NCI-H1436 (cell line): ENCODE data around the gene RPLP2.

Experiments
- DNase-seq: peaks from one replicate; lab custom pipeline; 2025; lab: John Stamatoyannopoulos, UW

Gene RPLP2

GRCh38 chr11:836700-837099, 26.9 kb downstream of the RPLP2 start:
- no peak for DNase-seq

- DNase-seq: no peak
Measured at GRCh38 chr11:837189-837989, 27.6 kb downstream of the RPLP2 start.

GRCh38 chr11:837990-838307, 28.2 kb downstream of the RPLP2 start:
- DNase-seq: no peak

GRCh38 chr11:838441-839279, 28.9 kb downstream of the RPLP2 start:
- no peak for DNase-seq

- no peak for DNase-seq
Measured at GRCh38 chr11:839280-839623, 29.5 kb downstream of the RPLP2 start.

GRCh38 chr11:839875-840617, 30.3 kb downstream of the RPLP2 start:
- no peak for DNase-seq

- no peak for DNase-seq
Measured at GRCh38 chr11:841981-842369, 32.2 kb downstream of the RPLP2 start.

- DNase-seq: peak; percentile 82
Measured at GRCh38 chr11:842370-843002, 32.7 kb downstream of the RPLP2 start, which contains the start of the genes POLR2L and TSPAN4. TSS of gene POLR2L (minus strand) at chr11:842529. CDS start at chr11:842508, 21 bp downstream. TSS of gene TSPAN4 (plus strand) at chr11:842852. CDS start at chr11:850305, 7,453 bp downstream.

- no peak for DNase-seq
Measured at GRCh38 chr11:843086-843734, 33.4 kb downstream of the RPLP2 start.

- DNase-seq: no peak
Measured at GRCh38 chr11:843818-844692, 34.3 kb downstream of the RPLP2 start.

- no peak for DNase-seq
Measured at GRCh38 chr11:844693-845644, 35.2 kb downstream of the RPLP2 start.

- DNase-seq: no peak
Measured at GRCh38 chr11:845872-846495, 36.2 kb downstream of the RPLP2 start.

- DNase-seq: no peak
Measured at GRCh38 chr11:846496-847098, 36.8 kb downstream of the RPLP2 start.

- DNase-seq: no peak
Measured at GRCh38 chr11:847876-848275, 38.1 kb downstream of the RPLP2 start.

- DNase-seq: peak; percentile 34
Measured at GRCh38 chr11:848380-848931, 38.7 kb downstream of the RPLP2 start.

- peak; percentile 46 for DNase-seq
Measured at GRCh38 chr11:849104-849824, 39.5 kb downstream of the RPLP2 start.

- no peak for DNase-seq
Measured at GRCh38 chr11:849951-850774, 40.4 kb downstream of the RPLP2 start.
